ENCODE results near the gene WDFY4. TPM values are rescaled to one million over a fixed set of nuclear protein-coding genes. Genes with fewer than 3 reads are reported as not detected.

WDFY4 gene
- total and polyA plus RNA-seq, 9 of the 15 experiments (the other 6 are each of a cell fraction or from before 2014, with no cell fraction given): 0.01 to 0.02 (median 0.01) TPM; not detected in 6

DNA sequence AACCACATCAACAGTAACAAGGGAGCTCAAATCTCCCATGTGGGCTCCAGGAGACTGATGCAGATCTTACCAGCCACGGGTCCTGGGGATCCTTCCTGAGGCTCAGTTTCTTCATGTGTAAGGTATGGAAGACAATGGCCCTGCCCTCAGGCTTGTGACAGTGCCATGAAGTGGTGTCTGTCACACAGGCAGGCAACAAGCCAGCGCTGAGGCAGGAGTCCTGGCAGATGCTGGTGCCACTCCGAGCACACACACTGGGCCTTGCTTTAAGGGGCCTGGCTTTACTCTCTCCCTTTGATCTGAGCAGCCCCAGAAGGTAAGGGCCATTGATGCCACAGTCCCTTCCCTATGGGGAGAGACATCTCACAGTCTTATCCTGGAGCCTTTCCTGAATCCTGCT is 283.4 kb downstream of the WDFY4 start:
- in situ Hi-C loops (cut with MboI): no loop called here
- no peak overlapping the region for H3K4me3 ChIP-seq
- H3K27ac ChIP-seq (ENCODE audit: extremely low read depth, low read depth, low read length): no peak overlapping the region
- POLR2A ChIA-PET: interaction anchor here (0.6 kb wide), 1 partner anchor 11 kb away, joined by 3 read pairs; no protein-coding TSS in a partner anchor
- no TSS peak for BruUV-seq (replicated peaks)
- H3K36me3 ChIP-seq (ENCODE audit: control insufficient read depth, insufficient read depth, low read length): no peaks in the 10 kb centered on the region
- H2AFZ ChIP-seq (ENCODE audit: low read depth, low read length): no peak overlapping the region
- FAIRE-seq: no peak
- no peak overlapping the region for H3K4me2 ChIP-seq (ENCODE audit: insufficient read depth, low read length)
- H3K9ac ChIP-seq (ENCODE audit: insufficient read depth in 1 of 2, low read depth in 2 of 2, low read length in 2 of 2): no peak overlapping the region
- no peaks in the 10 kb centered on the region for H3K9me1 ChIP-seq (ENCODE audit: control insufficient read depth, insufficient read depth, low read length)
- TF ChIP-seq E2F8 (IDR thresholded peaks at IDR 0.05; ENCODE audit: low read depth, partially characterized antibody): no peak
- no peak for TF ChIP-seq ZBTB1 (CRISPR knock-in tag; IDR thresholded peaks at IDR 0.05; ENCODE audit: borderline replicate concordance, low read depth)
- no peak for TF ChIP-seq ZNF76 (CRISPR knock-in tag; IDR thresholded peaks at IDR 0.05; ENCODE audit: borderline replicate concordance)
- no peak for TF ChIP-seq ZNF121 (CRISPR knock-in tag; conservative IDR thresholded peaks at IDR 0.05)
- TF ChIP-seq TAF15 (IDR thresholded peaks at IDR 0.05; ENCODE audit: low read depth, low read length): no peak
- no peak for TF ChIP-seq ZNF280A (IDR thresholded peaks at IDR 0.05; ENCODE audit: low read depth, partially characterized antibody)
- no peak for TF ChIP-seq SMAD4 (CRISPR knock-in tag; conservative IDR thresholded peaks at IDR 0.05)
- no peak for TF ChIP-seq KLF10 (CRISPR knock-in tag; IDR thresholded peaks at IDR 0.05)
- TF ChIP-seq PHB2 (IDR thresholded peaks at IDR 0.05; ENCODE audit: low read depth): no peak
- no peak for TF ChIP-seq ATF2 (CRISPR knock-in tag; IDR thresholded peaks at IDR 0.05)
- CTCF ChIA-PET (ENCODE audit: low intra/inter-chr PET ratio): no interaction called here
- H3K9me3 ChIP-seq (replicated peaks; ENCODE audit: control insufficient read depth, insufficient read depth, low read depth, low read length): no peaks in the 10 kb centered on the region
- H3K4me1 ChIP-seq (replicated peaks in 1 of 2; ENCODE audit: control insufficient read depth in 2 of 2, insufficient read depth in 2 of 2, low read length in 2 of 2): no peaks in the 10 kb centered on the region
- ATAC-seq: no peak
- 0% methylated on average over 3 of the region's 3 CpGs for WGBS (ENCODE audit: insufficient coverage, low coverage, missing lambda C conversion rate)
- H3K79me2 ChIP-seq (ENCODE audit: control insufficient read depth, insufficient read depth, low read length): no peaks in the 10 kb centered on the region
- intact Hi-C loops (cut with micrococcal nuclease): no loop called here
- DNase-seq (ENCODE audit: extremely low read depth in 1 of 4, low spot score in 3 of 4): no peak
- H4K20me1 ChIP-seq (replicated peaks; ENCODE audit: control insufficient read depth, insufficient read depth, low read length): no peaks in the 10 kb centered on the region
- H3K27me3 ChIP-seq (ENCODE audit: control insufficient read depth in 2 of 2, insufficient read depth in 2 of 2, low read length in 2 of 2): peaks cover 4 to 26% of the 10 kb centered on the region in 2 experiments
